ENCODE measurements around the gene U2SURP.

Gene U2SURP

DNA sequence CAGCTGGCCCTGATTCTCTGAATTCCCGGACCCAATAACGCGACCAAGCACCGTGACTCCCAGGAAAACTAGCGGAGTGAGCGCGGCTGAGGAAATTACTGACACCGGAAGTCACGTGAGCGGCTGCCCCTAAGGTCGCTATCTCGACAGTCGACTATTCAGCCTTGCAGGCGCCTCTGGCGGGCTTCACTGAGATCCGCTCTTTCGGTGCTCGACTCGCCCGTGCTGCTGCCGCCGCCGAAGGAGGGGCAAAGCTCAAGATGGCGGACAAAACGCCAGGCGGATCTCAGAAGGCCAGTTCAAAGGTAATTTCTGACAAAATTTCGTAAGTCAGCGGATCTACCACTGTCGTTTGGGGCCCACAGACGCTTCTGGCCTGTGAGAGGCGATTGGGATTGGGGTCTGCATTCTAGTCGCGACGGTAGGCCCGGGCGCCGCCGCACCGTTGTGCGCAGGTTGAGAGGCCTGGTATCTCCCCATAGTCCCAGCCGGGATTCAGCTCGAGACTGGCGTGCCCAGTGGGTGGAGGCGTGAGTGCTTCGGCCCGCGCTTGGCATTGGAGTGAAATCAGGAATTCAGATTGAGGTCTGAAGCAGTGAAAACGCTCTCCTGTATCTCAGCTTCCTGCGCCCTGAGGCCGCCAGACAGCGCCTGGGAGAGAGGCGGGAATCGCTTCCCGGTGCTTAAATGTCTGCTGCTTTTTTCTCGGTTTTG, at the start of gene U2SURP:
Gene U2SURP (plus strand): TSS at position 202 of the 714 bp plus-strand sequence. CDS start 59 bp downstream, at position 261.
- DNase-seq, result peak; percentile 88

DNA sequence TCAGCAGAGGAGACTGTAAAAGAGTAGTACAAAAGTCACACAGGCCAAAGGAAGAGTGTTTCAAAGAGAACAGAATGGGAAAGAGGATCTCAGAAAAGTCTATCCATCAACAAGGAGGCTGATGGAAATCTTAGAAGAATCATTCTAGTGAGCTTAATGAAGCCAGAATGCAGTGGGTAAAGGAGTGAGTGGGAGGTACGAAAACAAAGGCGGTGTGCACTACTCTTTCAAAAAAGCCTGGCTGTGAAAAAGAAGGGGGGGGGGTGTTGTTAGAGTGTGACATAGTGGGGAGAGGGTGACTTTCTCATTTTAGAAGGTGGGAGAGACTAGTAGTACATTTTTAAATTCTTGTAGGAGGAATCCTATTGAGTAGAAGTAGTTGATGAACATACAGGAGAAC, 49.6 kb upstream of the U2SURP start:
- DNase-seq, result no peak

DNA sequence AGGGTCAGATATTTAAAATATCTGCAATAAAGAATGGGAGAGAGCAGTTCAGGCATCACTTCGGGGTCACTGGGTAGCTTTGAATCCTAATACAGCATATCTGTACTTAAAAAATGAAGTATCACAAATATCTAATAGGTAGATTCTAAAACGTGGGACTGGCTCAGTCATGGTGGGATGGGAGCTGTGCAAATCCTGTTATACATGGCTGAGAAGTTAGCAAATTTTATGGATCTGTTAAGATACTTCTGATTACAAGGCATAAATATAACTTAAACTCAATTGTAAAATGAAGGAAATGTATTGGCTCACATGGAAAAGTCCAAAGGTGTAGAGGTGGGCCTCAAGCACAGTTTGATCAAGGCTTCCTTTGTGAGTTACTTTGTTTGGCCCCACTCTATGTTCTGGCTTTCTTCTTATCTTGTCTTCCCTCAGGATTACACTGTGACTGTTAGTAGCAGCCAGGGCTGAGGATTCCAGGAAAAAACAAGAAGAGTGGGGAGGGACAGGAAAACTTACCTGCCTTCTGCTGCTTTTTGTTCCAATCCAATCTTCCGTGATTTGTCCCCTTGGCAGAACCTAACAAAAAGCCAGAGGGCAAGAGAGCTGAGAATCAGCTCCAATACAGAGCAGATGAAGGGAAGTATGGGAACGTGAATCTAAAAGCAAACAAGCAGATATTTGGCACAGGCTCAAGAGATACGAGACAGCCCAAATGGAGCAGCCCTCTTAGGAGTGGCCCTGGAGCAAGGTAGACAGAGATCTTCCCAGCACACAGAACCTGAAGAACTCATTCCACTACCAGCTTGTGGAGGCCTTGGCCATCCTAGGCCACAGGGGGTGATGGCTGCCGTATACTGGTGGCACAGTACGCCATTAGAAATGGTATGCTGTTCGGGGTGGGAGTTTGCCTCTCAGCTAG, 48.8 kb upstream of the U2SURP start:
- no peak for DNase-seq

DNA sequence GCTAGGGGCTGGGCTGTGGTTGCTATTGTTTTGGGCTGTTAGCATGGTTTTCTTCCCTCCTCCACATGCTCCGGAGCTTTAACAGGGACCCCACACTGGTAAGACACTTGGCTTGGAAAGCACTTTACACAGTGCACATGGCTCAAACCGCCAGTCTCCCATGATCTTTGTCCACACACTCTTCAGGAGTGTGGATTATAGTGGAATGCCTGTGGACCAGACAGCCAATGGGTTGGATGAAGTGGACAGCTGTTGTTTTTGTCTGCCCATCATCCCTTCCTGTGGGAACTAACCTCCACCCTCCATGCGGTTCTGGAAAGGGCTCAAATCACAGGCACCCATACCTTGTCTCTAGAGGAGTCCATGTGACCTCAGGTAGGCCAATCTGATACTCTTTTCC, 47.9 kb upstream of the U2SURP start:
- DNase-seq, result no peak

DNA sequence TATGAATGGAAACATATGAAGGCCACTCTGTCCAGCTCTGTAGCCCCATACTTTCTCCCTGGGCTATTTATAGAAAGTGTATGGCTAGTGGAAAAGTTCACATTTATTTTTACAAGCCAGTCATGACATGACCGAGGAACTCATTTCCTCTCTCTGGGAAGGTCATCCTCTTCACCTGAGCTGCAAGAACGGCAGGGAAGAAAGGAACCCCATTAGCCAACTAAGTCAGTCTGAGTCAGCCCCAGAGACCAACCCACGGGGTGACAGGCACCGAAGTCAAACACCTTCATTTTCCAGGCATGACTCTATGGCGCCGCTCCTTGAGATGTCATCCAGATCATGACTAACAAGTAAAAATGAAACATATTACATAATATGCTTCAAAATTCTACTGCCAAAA, 42.7 kb upstream of the U2SURP start:
- no peak for DNase-seq

DNA sequence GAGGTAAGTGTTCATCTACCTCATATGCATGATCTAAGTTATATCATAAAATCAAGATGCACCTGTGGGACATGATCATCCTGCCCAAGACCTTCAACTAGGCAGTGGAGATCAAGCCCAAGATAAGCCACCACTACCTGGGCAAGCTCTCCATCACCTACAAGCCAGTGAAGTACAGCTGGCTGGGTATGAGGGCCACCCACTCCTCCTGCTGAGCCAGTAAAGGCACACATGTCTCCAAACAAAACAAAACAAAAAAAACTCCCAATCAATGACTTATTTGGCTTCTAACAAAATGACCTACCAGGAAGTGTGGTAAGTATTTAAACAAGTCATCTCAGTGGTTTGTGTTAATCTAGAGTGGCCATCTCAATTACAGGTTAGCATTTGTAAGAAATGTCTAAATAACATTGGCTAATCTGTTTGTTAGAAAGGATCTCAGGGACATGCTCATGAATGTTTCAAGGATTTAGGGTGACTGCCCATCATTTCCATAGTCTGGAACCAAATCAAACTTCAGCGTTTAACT, 41.0 kb upstream of the U2SURP start:
- no peak for DNase-seq

DNA sequence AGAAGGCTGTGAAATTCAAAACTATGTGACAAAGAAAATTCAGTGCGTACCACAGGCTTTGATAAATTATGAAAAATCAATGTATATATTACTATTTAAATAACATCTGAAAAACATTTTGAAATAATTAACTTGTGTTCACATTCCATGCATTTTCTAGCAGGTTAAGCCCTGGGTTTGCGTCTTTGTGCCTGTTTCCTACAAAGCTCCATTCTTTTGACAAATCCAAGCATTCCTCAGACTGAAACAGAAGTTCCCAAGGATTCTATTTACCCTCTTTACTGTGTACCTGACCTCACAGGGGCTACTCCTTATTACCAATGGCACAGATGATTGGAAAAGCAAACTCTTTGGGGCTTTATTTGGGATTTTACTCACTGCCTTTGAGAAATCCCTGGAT, 39.8 kb upstream of the U2SURP start:
- DNase-seq, result no peak

DNA sequence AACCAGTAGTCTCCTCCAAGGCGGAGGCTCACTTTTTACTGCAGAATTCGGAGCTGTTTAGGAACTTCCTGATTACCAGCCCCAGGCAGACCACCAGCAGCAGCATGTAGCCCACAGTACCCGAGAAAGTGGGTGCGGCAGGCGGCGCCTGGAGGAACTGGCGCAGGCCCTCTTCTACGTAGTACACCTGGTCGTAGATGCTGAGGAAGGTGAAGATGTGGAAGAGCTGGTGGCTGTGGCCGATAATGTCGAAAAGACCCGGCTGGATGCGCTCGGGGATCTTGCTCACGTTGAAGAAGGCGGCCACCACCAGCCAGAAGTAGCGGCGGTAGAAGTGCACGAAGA, 39.2 kb upstream of the U2SURP start:
- no peak for DNase-seq

DNA sequence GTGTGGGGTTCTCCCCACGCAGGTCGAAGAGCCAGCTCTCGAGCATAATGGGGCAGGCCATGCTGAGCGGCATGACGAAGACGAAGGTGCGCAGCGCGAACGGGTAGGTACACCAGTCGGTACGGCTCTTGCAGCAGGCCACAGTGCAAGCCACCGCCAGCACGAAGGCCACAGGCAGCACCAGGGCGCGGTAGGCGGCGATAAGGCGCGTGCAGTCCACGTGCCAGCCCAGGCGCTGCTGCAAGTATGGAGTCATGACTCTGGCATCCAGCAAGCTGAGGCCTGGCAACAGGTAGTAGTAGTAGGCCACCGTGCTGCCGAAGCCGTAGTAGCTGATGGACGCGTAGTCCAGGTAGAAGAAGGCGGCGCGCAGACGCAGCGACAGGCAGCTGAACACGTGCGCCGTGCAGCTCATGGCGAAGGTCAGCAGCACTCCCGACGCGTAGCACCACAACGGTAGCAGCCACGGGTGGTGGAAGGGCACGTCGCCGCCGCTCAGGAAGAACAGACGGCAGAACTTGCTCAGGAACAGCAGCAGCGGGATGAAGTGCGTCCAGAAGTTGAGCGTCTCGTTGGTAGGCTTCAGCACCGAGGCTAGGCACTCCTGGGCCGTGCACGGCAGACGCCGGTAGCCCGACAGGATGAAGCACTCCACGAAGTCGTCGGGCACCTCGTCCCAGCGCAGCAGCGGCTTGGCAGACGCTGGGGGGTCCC, 38.7 kb upstream of the U2SURP start:
- no peak for DNase-seq

DNA sequence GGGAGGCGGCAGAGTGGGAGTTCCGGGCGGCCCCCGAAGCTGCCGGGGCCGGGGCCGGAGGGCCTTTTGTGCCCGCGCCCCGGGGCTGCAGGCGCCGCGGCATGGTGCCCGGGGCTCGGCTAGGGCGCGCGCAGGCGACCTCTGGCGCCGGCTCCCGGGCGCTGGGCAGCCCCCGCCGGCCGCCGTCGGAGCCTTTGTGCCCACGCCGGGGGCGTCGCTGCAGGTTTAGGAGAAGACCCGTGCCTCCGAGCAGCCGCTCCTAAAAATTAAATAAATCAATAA, 38.2 kb upstream of the U2SURP start:
- DNase-seq, result no peak

DNA sequence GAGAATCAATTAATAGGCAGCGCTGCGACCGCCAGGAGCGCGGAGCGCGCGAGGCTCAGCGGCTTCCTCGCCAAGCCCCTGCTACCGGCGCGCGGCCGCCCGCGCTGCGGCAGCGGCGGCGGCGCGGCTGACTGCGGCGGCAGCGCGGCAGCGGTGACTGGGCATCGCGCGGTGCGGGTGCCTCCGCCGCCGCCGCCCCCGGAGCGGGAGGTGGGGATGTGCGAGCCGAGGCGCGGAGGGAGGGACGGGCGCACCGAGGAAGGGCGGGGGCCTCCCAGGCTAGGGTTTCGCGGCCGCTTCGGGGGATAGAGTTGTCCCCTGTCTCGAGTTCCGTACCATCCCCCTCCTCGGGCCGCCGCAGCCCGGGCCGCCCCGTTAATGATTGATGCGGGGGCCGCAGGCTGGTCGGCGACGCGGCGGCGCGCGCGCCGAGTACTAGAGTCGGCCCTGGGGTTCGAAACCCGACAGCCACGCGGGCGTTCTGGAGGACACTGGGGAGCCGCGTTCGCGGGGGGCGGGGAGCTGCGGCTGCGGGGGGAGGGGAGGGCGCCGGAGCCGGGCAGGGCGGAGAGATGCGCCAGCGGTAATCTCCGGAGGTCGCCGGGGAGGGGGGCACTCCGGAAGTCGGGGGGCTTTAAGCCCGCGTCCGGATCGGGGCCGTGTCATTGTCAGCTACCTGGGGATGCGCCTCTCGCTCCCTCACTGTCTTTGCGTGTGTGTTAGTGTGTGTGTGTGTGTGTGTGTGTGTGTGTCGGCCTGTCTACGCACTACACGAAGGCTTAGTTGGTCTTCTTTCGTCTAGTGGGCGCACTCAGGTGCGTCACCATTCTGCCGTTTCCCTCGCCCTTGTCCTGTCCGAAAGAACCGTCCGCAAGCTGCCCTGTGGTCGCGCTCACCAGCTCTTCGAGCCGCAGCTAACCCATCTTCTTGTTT, 37.6 kb upstream of the U2SURP start, which contains the start of gene PAQR9:
Gene PAQR9 (minus strand): TSS at position 159 of the 933 bp plus-strand sequence. CDS start 338 bp downstream, outside the sequence.
- no peak for DNase-seq

DNA sequence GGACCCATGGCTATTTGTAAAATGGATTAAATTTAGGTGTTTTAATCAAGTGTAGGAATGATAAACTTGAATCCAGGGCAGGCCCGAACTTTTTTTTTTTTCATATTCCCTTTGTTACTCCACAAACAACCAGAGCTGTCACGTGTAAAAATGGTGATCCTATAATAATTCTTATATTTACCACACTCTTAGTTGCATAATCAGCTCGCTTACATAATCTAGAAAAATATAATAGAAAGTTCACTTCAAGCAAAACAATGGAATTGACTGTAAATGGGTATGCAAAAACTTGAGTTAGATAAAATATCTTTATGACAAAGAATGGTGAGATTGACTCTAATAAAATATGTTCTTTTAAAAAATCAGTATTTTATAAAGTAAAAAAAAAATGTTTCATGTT, 35.8 kb upstream of the U2SURP start:
- DNase-seq, result no peak

DNA sequence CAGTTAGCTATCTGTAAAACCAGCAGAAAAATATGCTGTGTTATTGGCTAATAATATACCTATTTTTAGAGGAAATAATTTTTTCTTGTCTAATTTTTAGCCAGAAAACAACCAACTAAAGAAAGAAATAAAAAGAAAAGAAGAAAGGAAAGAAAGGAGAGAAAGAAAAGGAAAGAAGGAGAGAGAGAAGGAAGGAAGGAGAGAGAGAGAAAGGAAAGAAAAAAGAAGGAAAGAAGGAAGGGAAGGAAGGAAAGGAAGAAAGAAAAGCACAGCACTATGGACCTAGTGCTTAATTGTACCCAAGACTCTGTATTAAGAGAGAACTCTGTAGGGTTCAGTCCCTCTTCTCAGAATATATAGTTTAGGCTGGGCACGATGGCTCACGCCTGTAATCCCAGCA, 34.6 kb upstream of the U2SURP start:
- DNase-seq, result no peak

DNA sequence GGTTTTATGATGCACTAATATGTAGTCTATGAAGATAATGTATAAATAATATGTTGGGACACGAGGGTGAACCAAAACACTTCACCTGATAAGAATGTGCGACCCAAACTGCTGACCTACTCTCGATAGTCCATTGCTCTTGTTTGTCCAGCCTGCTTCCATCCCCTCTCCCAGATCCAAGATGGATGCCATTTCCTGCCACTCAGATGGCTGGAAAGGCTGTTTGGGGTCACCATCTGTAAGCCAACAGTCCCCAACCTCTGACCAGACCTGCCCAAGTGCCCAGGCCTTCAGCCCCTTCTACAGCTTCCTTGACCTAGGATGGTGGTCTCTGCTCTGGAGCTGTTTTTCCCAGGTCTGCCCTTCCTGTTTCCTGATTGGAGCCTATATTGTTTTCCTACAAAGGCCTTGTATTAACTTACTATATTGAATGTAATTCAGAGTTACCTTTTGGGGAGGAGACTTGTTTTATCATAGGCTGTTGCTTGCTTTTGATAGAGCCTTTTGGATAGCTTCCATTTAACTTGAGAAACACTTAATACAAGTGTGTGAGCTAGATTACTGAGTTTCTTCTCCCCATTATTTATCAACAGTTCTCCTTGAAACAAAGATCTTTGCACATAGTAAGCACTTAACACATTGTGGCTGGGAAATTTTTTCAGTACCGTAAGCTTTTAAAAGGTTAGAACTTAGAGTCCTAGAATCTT, 32.9 kb upstream of the U2SURP start:
- DNase-seq, result no peak

DNA sequence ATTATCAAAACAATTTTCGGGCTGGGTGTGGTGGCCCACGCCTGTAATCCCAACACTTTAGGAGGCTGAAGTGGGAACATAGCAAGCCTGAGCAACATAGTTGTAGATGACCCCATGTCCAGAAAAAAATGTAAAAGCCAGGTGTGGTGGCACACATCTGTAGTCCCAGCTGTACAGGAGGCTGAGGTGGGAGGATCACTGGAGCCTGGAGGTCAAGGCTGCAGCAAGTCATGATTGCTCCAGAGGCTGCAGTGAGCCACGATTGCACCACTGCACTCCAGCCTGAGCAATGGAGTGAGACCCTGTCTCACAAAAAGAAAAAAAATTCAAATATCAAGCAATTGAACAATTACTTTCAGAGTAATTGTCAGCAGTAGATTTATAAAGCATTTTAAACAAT, 29.9 kb upstream of the U2SURP start:
- no peak for DNase-seq

DNA sequence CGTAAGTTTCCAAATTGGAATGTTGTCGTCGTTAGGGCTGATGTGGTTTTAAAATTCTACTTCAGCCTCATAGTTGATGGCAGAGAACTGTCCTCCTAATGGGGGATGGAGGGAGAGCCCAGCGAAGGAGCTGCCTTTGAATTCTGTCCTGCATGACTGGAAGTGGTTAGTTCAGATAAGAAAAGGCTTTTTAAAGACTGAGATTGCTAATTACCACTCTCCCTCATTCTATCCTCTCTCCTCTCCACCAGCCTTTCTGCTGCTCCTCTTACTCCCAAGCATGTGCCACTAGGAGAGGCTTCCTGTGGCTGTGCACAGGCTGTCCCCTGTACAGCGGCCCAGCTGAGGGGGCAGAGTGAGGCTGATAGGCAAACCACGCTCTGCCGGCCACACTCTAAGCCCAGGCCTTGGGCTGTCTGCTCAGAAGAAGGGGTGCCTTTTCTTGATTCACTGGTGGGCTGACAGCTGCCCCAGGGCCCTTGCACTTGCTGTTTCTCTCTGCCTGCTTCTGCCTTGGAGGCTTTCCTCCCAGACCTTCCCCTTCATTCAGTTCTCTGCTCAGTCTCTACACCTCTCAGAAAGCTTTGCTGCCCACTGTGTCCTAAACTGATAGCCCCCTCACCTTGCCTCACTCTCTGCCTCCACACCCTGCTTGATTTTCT, 29.1 kb upstream of the U2SURP start:
- DNase-seq, result no peak

DNA sequence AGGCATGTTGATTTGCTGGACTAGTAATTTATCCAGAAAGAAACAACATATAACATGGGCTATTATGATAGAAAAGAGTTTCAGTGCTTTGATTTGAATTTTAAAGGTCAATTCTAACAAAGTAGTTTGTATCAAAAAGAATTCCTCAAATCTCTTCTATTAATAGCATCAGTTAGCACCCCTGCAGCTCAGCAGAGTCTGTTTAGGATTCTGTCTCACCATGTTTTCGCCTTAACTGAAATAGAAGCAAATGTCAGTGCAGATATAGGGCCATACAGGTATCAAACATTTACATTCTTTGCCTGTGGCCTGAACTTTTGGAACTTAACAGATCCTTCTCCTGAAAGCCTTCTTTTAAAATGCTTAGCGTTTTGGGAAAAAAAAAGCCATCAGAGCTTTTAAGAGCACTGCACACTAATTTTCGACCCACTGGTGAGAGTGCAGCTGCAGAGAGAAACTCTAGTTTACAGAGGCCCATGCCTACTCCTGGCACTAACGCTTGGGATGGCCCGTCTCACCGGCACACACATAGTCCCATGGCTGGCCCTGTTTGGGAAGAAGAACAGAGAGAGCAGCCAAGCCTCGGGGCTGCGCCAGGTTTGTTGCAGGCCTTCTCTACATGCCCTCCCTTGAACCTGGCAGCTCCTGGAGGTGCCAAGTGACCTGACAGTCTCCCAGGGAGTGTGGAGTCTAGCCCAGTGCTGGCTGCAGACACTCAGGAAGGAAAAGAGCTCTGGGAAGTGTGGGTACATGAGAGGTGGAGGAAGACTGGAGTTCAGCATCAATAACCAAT, 28.0 kb upstream of the U2SURP start:
- DNase-seq, result no peak

DNA sequence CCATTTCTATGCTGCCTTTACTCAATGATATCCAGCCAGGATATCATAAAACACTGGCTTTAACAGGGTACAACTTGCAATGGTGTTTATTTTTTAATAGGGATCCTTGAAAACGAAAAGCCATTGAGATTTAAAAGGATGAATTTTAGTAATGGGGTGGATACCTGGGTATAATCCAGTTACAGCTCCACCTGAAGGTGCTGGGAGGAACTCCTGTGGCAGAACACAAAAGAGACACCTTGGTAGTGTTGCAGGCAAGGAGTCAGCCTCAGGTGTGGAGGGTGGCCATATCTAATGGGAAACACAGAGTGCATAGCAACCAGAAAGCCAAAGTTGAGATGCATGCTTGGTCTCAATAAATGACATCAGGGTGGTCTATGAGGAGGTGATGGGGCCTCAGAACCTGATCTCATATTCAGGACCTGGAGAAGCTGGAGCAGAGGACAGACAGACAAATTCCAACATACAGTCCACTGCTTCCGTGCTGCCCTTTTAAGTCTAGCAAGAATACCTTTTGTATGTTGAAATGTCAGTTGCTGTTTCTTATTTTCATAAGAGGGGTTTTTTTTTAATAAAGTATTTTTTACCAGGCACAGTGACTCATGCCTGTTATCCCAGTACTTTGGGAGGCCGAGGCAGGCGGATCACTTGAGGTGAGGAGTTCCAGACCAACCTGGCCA, 25.9 kb upstream of the U2SURP start:
- no peak for DNase-seq

DNA sequence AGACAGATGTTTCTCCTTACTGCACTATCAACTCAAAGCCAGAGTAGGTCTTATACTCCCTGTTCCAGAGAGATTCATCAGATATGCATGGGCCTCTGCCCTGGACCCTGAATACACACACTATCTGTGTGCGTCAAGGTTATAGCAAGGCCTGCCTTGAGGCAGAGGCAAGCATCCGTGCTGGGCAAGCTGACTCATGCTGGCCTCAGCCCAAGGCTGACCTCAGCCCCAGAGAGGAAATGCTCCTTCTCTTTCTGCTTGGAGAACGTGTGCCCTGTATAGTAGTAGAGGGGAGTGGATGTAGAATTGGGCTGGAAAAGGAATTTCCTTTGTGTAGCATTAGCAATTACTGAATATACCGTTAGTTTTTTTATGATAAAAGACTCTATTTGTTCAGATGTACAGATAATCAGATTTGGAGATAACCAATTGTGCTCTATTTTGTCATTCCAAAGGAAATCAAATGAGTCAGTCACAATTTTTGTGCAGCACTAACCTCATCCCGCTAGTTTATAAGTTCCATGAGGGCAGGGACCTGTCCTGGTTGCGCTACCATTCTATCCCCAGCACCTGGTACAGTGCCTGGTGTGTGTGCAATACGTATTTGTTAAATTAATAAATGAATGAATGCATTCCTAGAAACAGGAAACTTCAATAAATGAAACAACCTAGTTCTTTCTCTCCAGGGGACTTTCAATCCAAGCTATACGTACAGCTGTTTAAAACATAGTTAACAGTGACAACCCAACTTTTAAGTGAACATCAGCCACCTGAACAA, 24.6 kb upstream of the U2SURP start:
- DNase-seq, result no peak

Data from NCI-H1417 treated with DMSO at 0.1 percent for 48 hours (cell line).